GM19023 (cell line): ENCODE data around the gene C11orf21.

ENCODE experiments used
- ATAC-seq: cut with Tn5 transposase; IDR thresholded peaks from one replicate; pipeline ENCODE4 v1.9.1; 2021; ENCODE audit warnings: mild to moderate bottlenecking, moderate library complexity; ENCODE audit not compliant: unreplicated experiment

The C11orf21 gene

GRCh38 chr11:2261436-2262230 is 40.1 kb downstream of the C11orf21 start:
- ATAC-seq, result no peak

DNA sequence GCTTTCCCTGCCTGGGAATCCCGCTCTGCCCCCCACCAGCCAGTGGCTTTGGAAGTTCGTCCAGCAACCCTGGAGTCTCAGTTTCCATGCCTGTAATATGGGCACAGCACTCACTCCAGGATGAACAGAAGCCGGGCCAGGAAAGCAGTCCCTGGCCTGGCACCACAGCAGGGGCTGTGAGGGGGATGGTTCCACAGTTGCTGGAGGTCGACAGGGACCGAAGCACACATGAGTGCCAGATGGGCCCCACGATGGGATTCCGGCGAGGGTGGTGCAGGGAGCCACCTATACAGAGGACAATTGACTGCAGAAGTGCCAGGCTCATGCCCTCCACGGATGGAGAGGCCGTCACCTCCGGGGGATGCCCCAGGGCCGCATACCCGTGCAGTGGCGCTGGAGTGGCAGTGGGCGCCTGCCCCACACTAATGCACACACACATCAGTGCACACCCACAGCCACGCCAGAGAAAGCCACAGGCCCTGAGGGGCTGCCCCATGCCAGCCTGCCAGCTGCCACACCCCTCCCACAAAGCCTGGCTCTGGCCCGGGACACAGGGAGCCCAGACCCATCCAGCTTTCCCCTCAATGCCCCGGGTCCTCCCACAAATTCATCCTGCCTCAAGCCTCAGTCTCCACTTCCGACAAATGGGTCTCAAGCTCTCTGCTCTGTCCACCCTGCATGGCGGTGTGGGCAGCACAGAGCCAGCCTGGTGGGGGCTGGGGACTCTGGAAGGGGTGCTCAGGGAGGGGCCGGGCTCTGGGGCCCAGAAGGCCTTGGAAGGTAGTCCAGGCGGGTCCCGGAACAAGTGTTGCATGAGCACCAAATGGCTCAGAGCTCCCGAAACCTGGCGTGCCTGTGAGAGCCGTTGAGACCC is 41.0 kb downstream of the C11orf21 start:
- no peak for ATAC-seq

GRCh38 chr11:2259897-2260451 is 41.7 kb downstream of the C11orf21 start:
- no peak for ATAC-seq

GRCh38 chr11:2259466-2259830 is 42.3 kb downstream of the C11orf21 start:
- ATAC-seq, result no peak

- no peak for ATAC-seq
Observed at GRCh38 chr11:2258501-2259465, 42.9 kb downstream of the C11orf21 start.

DNA sequence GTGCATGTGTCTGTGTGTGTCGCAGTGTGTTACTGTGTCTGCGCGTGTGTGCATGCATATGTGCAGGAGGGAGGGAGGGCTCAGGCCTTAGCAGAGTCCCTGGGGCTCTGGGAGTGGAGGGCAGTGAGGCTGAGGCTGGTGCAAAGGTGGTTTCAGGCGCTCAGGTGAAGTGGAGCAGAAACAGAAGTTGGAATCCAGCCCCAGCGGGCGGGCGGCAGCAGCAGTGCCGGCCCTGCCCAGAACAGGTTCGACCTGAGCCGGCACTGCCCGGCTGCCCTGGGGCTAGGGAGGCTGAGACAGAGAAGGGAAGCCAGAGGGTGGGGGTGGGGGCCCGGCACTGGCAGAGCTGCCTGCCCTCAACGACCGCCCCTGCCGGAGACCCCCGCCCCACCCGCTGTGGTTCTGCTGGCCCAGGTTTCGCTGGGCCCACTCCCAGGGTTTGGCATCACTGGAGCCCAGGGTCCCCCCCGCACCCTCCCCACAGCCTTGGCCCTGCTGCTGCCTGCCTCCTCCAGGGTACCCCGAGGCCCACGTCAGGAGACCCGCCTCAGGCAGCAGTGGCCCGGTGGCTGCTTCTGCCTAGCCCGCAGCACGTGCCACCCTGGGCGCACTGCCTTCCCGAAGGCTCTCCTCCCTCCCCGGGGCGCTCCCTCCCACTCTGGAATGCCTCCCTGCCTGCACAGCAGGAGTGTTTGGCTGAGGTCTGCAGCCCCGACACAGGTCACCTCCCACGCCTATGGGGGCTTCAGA is 44.6 kb downstream of the C11orf21 start:
- ATAC-seq, result no peak

DNA sequence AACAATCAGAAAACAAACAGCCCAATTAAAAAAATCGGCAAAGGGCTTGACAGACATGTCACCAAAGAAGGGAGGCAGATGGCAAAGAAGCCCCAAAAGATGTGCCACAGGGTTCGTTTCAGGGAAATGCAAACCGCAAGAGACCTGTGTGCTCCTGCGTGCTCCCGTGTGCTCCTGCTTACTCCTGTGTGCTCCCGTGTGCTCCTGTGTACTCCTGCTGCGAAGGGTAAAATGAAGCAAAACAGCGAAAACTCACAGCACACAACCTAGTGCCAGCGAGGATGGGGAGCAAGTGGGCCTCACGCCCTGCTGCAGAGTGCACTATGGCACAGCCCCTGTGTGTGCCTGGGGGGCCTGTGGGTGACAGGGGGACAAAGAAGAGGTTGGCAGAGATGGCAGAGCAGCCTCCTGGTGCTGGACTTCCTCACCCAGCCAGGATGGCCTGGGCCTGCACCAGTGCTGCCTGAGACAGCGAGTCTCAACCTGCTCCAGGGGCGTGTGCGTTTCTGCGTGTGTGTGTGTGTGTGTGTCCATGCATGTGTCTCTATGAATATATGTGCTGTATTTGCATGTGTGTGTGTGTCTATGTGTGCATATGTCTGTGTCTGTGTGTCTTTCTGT is 45.3 kb downstream of the C11orf21 start:
- no peak for ATAC-seq

GRCh38 chr11:2252018-2252417 is 49.7 kb downstream of the C11orf21 start:
- ATAC-seq, result no peak

DNA sequence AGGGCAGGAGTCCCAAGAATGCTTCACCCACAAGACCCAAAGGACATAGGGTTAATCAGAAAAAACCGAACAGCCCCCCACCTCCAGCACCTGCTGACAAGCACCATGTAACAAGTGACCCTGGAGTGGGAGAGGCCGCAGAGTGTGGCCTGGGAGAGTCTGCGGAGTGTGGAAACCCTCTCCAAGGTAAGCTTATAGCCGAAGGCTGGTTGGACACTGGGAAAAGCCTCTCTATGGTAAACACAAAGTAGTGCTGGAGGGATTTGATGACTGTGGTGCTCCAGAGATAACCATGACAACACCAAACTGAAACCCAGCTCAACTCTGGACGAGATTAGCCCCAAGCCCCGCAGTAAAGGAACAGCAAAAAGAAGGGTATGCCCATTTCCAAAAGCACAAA is 50.6 kb downstream of the C11orf21 start:
- ATAC-seq, result no peak

GRCh38 chr11:2250485-2250884 is 51.2 kb downstream of the C11orf21 start:
- ATAC-seq, result no peak

DNA sequence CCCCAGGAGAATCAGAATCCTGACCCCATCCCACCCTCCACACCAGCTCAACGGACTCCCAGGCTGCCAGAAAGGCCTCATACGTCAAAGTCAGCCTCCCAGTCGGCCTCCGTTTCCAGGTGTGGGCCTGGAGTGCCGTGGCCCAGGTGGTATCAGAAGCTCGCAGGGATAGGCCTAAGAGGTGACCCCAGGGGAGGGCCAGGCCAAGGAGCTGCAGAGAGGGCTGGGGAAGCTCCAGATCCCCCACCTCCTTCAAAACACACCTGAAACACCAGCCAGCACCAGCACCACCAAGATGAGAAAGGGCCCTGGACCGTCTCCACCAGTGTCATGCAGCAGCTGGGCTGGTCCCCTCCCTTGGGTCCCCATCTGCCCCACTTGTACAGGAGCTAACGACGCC is 51.7 kb downstream of the C11orf21 start:
- ATAC-seq, result no peak

- no peak for ATAC-seq
Observed at GRCh38 chr11:2249189-2249916, 52.4 kb downstream of the C11orf21 start.

DNA sequence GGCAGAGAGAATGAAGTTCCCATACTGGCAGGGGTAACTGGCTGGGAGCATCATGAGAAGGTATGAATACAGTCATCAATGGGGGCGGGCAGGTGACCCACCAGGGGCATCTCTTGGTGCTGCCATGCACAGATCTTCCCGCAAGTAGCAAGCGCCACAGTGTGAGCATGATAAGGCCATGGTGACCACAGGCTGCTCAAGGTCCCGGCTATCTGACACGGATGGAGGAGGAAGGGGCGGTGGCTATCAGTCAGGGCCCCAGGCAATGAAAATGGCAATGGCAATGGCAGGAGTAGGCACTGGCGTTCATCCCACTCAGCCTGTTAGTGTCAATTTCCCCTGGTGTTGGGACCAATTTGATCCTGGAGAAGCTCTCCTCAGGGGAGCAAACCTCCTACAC is 53.0 kb downstream of the C11orf21 start:
- ATAC-seq, result no peak

GRCh38 chr11:2248242-2248641 is 53.5 kb downstream of the C11orf21 start:
- ATAC-seq, result no peak

DNA sequence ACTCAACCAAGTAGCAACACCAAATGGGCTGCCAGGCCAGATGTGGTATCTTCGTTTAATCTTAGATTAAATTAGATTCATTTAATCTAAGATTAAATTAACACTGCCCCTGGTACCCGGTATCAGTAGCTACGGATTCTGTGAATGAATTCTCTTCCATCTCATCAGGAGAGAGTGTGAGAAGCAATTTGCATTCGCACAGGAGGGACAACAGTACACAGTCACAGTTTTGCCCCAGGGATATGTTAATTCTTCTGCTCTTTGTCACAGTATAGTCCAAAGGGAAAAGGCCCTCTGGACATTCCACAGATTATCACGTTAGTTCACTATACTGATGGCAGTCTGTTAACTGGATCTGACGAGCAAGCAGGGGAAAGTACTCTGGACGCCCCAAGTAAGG is 54.2 kb downstream of the C11orf21 start:
- ATAC-seq, result no peak
